GM23248 (cell line): ENCODE results near the gene SEMA3B. TPM values are rescaled to one million over a fixed set of nuclear protein-coding genes. Genes with fewer than 3 reads are reported as not detected.
A peak's percentile ranks its signal among the peaks of the same experiment; 100 is the strongest.

ENCODE experiments used
- DNase-seq: peaks from one replicate; pipeline ENCODE4 v3.0.0-alpha.2; 2015
- H2AFZ ChIP-seq: fragments of 200-600 bp; sonication (generic); 2 replicates; pipeline ENCODE4 v1.6.1; 2016; ENCODE audit warnings: antibody characterized with exemption
- H3F3A ChIP-seq: fragments of 200-600 bp; sonication (generic); 2 replicates; pipeline ENCODE4 v1.6.1; 2016; ENCODE audit warnings: mild to moderate bottlenecking, antibody characterized with exemption, mixed run types; ENCODE audit not compliant: insufficient read depth
- H3K27ac ChIP-seq: fragments of 200-600 bp; sonication (generic); 2 replicates; pipeline ENCODE4 v1.5.1; 2016; ENCODE audit warnings: mild to moderate bottlenecking
- H3K27me3 ChIP-seq: fragments of 200-600 bp; sonication (generic); replicated peaks from 2 replicates; pipeline ENCODE4 v1.6.1; 2016; ENCODE audit warnings: mild to moderate bottlenecking; ENCODE audit not compliant: insufficient read depth
- H3K36me3 ChIP-seq: fragments of 200-600 bp; sonication (generic); 2 replicates; pipeline ENCODE4 v1.6.1; 2016; ENCODE audit warnings: low read depth, mild to moderate bottlenecking
- H3K4me1 ChIP-seq: fragments of 200-600 bp; sonication (generic); 2 replicates; pipeline ENCODE4 v1.6.1; 2016; ENCODE audit warnings: mild to moderate bottlenecking; ENCODE audit not compliant: insufficient read depth
- H3K4me2 ChIP-seq: fragments of 200-600 bp; sonication (generic); one replicate; pipeline ENCODE4 v1.6.1; 2016; ENCODE audit warnings: mild to moderate bottlenecking; ENCODE audit not compliant: unreplicated experiment
- H3K4me3 ChIP-seq: fragments of 200-600 bp; sonication (generic); 2 replicates; pipeline ENCODE4 v1.5.1; 2016; ENCODE audit warnings: mild to moderate bottlenecking
- H3K79me2 ChIP-seq: fragments of 200-600 bp; sonication (generic); 2 replicates; pipeline ENCODE4 v1.6.1; 2016; ENCODE audit warnings: mild to moderate bottlenecking; ENCODE audit not compliant: insufficient read depth
- H3K9ac ChIP-seq: fragments of 200-600 bp; sonication (generic); 2 replicates; pipeline ENCODE4 v1.6.1; 2016; ENCODE audit warnings: mild to moderate bottlenecking
- H3K9me2 ChIP-seq: fragments of 200-600 bp; sonication (generic); 2 replicates; pipeline ENCODE4 v1.6.1; 2016; ENCODE audit warnings: mixed run types, mild to moderate bottlenecking, moderate library complexity; ENCODE audit not compliant: insufficient read depth
- H3K9me3 ChIP-seq: fragments of 200-600 bp; sonication (generic); one replicate; pipeline ENCODE4 v1.6.1; 2017; ENCODE audit warnings: low read depth
- H4K20me1 ChIP-seq: fragments of 200-600 bp; sonication (generic); 2 replicates; pipeline ENCODE4 v1.6.0; 2016; ENCODE audit not compliant: insufficient read depth
- EZH2 ChIP-seq: fragments of 200-600 bp; sonication (generic); IDR thresholded peaks from 2 replicates; pipeline ENCODE4 v1.6.1; 2018; ENCODE audit warnings: antibody characterized with exemption, mild to moderate bottlenecking; ENCODE audit not compliant: insufficient read depth, poor library complexity, severe bottlenecking
- EZH2phosphoT487 ChIP-seq: fragments of 200-600 bp; sonication (generic); IDR thresholded peaks from 2 replicates; pipeline ENCODE4 v1.6.1; 2018; ENCODE audit warnings: antibody characterized with exemption, moderate library complexity, mild to moderate bottlenecking, low read depth; ENCODE audit not compliant: insufficient read depth
- WGBS, 2 experiments: methylation state at CpG; one replicate each; pipeline ENCODE4 v1.1.6; 2015 to 2017; ENCODE audit warnings: low lambda C conversion rate in 2 of 2, low coverage in 1 of 2; ENCODE audit errors: missing lambda C conversion rate in 2 of 2; 5-methylcytosine and 5-hydroxymethylcytosine counted together
- in situ Hi-C: fragments of 300-500 bp; cut with MboI; formaldehyde crosslinking; loops from 2 replicates; pipeline ENCODE4 v1.15.0; 2020
- microRNA-seq: library from miRNA; unstranded; fragments of <30 nt; microRNA quantifications from one replicate; pipeline ENCODE4, GENCODE V29; 2016; ENCODE audit warnings: borderline number of aligned reads
- polyA plus RNA-seq: library from polyadenylated mRNA; unstranded; fragments of >200 nt; fragmentation: Nextera tagmentation; extraction: Ambion mirVana; gene quantifications from 2 replicates; pipeline ENCODE4 v1.2.1, GENCODE V29; 2016
- small RNA-seq: library from RNA; depleted of rRNA; stranded (forward); fragments of <200 nt; gene quantifications from one replicate; pipeline ENCODE3, GENCODE V24; 2014; ENCODE audit warnings: low read depth, low replicate concordance
- total RNA-seq: library from RNA; depleted of rRNA; stranded (reverse); fragments of >200 nt; shearing (Covaris generic); gene quantifications from 2 replicates; pipeline ENCODE4 v1.2.3, GENCODE V29; 2014; rRNA removed

The SEMA3B gene
- total and polyA plus RNA-seq, 2 experiments from 2014 or later = 7.6 to 8.8 TPM

DNA sequence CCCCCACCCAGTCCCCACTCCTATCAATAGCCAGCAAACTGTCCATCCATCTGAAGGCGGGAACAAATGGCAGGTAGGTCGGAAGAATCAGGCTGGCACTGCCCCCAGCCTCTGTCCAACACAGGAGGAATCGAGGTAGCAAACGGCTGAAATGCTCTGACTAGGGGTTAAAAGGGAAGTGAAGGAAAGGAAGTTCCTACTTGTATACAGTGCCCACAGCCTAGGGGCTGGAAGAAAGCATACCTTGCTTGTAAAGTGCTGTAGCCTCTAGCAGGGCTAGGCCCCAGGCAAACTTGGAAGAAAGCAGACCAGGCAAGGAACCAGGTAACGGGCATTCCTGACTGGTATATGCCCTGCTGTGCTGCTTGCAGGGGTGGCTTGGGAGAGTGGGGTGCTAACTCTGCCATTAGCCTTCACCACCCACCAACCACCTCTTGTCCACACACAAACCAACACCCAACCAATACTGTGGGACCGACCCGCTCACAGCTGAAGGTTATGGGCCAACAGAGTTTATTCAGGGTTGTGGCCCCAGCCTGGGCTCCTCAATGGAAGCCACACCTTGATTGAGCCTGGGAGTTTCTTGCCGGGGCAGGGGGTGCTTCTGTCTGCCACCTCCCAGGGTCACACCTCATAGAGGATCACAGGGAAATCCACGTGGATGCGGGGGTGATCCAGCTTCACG, 56.7 kb downstream of the SEMA3B start:
- DNase-seq = no peak
- no peak overlapping the region for H3K4me2 ChIP-seq
- H3K9me3 ChIP-seq = no peaks in the 10 kb centered on the region
- H4K20me1 ChIP-seq = no peaks in the 10 kb centered on the region
- H3K4me1 ChIP-seq = peaks cover 21% of the 10 kb centered on the region
- H3K79me2 ChIP-seq = peaks cover 22% of the 10 kb centered on the region
- H3K9me2 ChIP-seq = no peaks in the 10 kb centered on the region
- H2AFZ ChIP-seq = no peak overlapping the region
- TF ChIP-seq EZH2phosphoT487 (no peak), EZH2 (no peak)
- no peak overlapping the region for H3K27ac ChIP-seq
- no peak overlapping the region for H3K4me3 ChIP-seq
- peaks cover 24% of the 10 kb centered on the region for H3F3A ChIP-seq
- in situ Hi-C loops = no loop called here
- no peaks in the 10 kb centered on the region for H3K27me3 ChIP-seq
- peaks cover 16% of the 10 kb centered on the region for H3K36me3 ChIP-seq
- WGBS, 2 experiments = 76 to 87% methylated on average over 11 of the region's 11 CpGs
- no peak overlapping the region for H3K9ac ChIP-seq

DNA sequence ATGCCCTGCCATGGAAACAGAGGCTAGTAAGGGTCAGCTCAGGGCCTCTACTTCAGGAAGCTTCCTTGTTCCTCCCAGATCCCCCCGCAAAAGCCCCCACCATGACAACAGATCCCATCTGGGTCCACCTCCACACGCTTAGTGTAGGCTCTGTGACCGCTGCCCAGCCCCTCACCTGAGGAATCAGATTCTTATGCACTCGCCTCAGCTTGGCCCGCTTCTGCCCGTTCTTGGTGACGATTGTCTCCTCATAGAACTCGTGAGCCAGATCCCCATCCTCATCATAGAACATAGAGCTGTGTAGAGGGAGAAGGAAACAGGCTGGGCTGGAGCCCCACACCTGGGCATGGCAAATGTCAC, 57.2 kb downstream of the SEMA3B start:
- no peak for TF ChIP-seq EZH2phosphoT487
- no peak for TF ChIP-seq EZH2
- no peak overlapping the region; the same call in 1 of the 2 replicates for H3K9ac ChIP-seq
- no peak overlapping the region for H3K27ac ChIP-seq
- H3K36me3 ChIP-seq = peaks cover 21% of the 10 kb centered on the region
- H4K20me1 ChIP-seq = no peaks in the 10 kb centered on the region
- H3K4me1 ChIP-seq = peaks cover 21% of the 10 kb centered on the region
- H3K27me3 ChIP-seq = no peaks in the 10 kb centered on the region
- H3K9me2 ChIP-seq = no peaks in the 10 kb centered on the region
- peaks cover 27% of the 10 kb centered on the region for H3K79me2 ChIP-seq
- no peak for DNase-seq
- 96 to 99% methylated on average over 8 of the region's 8 CpGs for WGBS, 2 experiments
- in situ Hi-C loops = no loop called here
- H2AFZ ChIP-seq = no peak overlapping the region
- no peaks in the 10 kb centered on the region for H3K9me3 ChIP-seq
- no peak overlapping the region for H3K4me2 ChIP-seq
- peaks cover 29% of the 10 kb centered on the region for H3F3A ChIP-seq
- no peak overlapping the region for H3K4me3 ChIP-seq

DNA sequence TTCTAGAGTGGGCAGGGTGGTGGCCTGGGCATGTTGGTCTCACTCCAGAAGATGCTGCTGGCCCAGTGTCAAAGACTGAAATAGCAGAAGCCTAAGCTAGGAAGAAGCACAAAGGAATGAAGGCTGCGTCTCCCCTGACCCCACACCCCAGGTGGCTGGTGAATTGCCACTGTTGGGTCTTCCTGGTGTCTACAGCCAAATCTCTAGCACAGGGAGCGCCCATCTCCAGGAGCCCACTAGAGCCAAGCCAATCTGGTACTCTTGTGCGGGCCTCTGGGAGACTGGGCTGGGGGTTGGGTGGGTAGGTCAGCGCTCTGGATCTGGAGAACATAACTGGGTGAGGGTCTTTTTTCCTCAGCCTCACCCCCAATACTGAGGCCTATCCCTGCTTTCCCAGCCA, 58.2 kb downstream of the SEMA3B start:
- Histone ChIP-seq H3K4me3 (peak overlapping the region; percentile 82), H2AFZ (no peak overlapping the region), H3F3A (peaks cover 31% of the 10 kb centered on the region), H3K36me3 (peaks cover 23% of the 10 kb centered on the region), H3K27ac (0 out of 2 replicates have a peak overlapping the region, but pooled peaks have one; percentile 76), H3K9me2 (no peaks in the 10 kb centered on the region), H3K9ac (peak overlapping the region; percentile 88), H3K27me3 (no peaks in the 10 kb centered on the region), H3K79me2 (peaks cover 37% of the 10 kb centered on the region), H4K20me1 (no peaks in the 10 kb centered on the region), H3K4me1 (peaks cover 17% of the 10 kb centered on the region), H3K4me2 (peak overlapping the region; percentile 79), H3K9me3 (no peaks in the 10 kb centered on the region)
- no peak for DNase-seq
- 51 to 52% methylated on average over 4 of the region's 4 CpGs for WGBS, 2 experiments
- TF ChIP-seq EZH2phosphoT487 (no peak), EZH2 (no peak)
- in situ Hi-C loops = no loop called here

Small RNAs within 50 kb of the gene (microRNA-seq; reads per million reads assigned to microRNA genes)
- gene MIR5787 = not detected

Small RNAs within 50 kb of the gene (small RNA-seq; reads per million reads assigned to genes)
- gene MIR5787 = not detected

Other genes with a start within 250 kb of the SEMA3B start
- gene RBM5, start 180.2 kb upstream of the SEMA3B start, total RNA-seq = 86.1 and 152 TPM in 2 replicates
- 44.5 and 55.0 TPM in 2 replicates for gene RBM5, start 180.2 kb upstream of the SEMA3B start, polyA plus RNA-seq
- gene SEMA3F, start 113.8 kb upstream of the SEMA3B start, total RNA-seq = 3.2 and 3.5 TPM in 2 replicates
- gene SEMA3F, start 113.8 kb upstream of the SEMA3B start, polyA plus RNA-seq = 0.25 and 0.54 TPM in 2 replicates
- not detected in 2 replicates for gene GNAT1, start 77.5 kb upstream of the SEMA3B start, total RNA-seq
- gene GNAT1, start 77.5 kb upstream of the SEMA3B start, polyA plus RNA-seq = not detected in 2 replicates
- gene SLC38A3, start 63.9 kb upstream of the SEMA3B start, total RNA-seq = under 0.01 TPM in 1 of 2 replicates, not detected in the other
- 0.36 and 0.93 TPM in 2 replicates for gene SLC38A3, start 63.9 kb upstream of the SEMA3B start, polyA plus RNA-seq
- gene GNAI2, start 32.9 kb upstream of the SEMA3B start, total RNA-seq = 393 and 427 TPM in 2 replicates
- gene GNAI2, start 32.9 kb upstream of the SEMA3B start, polyA plus RNA-seq = 424 and 426 TPM in 2 replicates
- gene LSMEM2, start 9.9 kb downstream of the SEMA3B start, total RNA-seq = not detected in 2 replicates
- not detected in 2 replicates for gene LSMEM2, start 9.9 kb downstream of the SEMA3B start, polyA plus RNA-seq
- 86.6 and 90.2 TPM in 2 replicates for gene IFRD2, start 23.3 kb downstream of the SEMA3B start, total RNA-seq
- 85.4 and 90.6 TPM in 2 replicates for gene IFRD2, start 23.3 kb downstream of the SEMA3B start, polyA plus RNA-seq
- gene HYAL3, start 30.3 kb downstream of the SEMA3B start, total RNA-seq = 3.0 and 9.6 TPM in 2 replicates
- gene HYAL3, start 30.3 kb downstream of the SEMA3B start, polyA plus RNA-seq = 5.7 and 7.6 TPM in 2 replicates
- 7.8 and 10.2 TPM in 2 replicates for gene NAA80, start 30.3 kb downstream of the SEMA3B start, total RNA-seq
- 10.8 and 11.1 TPM in 2 replicates for gene NAA80, start 30.3 kb downstream of the SEMA3B start, polyA plus RNA-seq
- 0.51 TPM in 1 of 2 replicates, not detected in the other for gene HYAL1, start 34.4 kb downstream of the SEMA3B start, total RNA-seq
- 0.09 and 0.20 TPM in 2 replicates for gene HYAL1, start 34.4 kb downstream of the SEMA3B start, polyA plus RNA-seq
- gene HYAL2, start 53.6 kb downstream of the SEMA3B start, total RNA-seq = 47.8 and 48.0 TPM in 2 replicates
- gene HYAL2, start 53.6 kb downstream of the SEMA3B start, polyA plus RNA-seq = 33.6 and 35.8 TPM in 2 replicates
- gene TUSC2, start 59.1 kb downstream of the SEMA3B start, total RNA-seq = 14.3 and 32.5 TPM in 2 replicates
- 45.7 and 46.5 TPM in 2 replicates for gene TUSC2, start 59.1 kb downstream of the SEMA3B start, polyA plus RNA-seq
- gene RASSF1, start 71.7 kb downstream of the SEMA3B start, total RNA-seq = 57.5 and 68.7 TPM in 2 replicates
- gene RASSF1, start 71.7 kb downstream of the SEMA3B start, polyA plus RNA-seq = 56.4 and 59.0 TPM in 2 replicates
- 1.5 TPM in 1 of 2 replicates, not detected in the other for gene ZMYND10, start 76.6 kb downstream of the SEMA3B start, total RNA-seq
- 0.61 and 0.90 TPM in 2 replicates for gene ZMYND10, start 76.6 kb downstream of the SEMA3B start, polyA plus RNA-seq
- gene NPRL2, start 81.6 kb downstream of the SEMA3B start, total RNA-seq = 17.9 and 20.2 TPM in 2 replicates
- gene NPRL2, start 81.6 kb downstream of the SEMA3B start, polyA plus RNA-seq = 22.9 and 28.9 TPM in 2 replicates
- 29.0 and 37.7 TPM in 2 replicates for gene CYB561D2, start 81.7 kb downstream of the SEMA3B start, total RNA-seq
- 28.3 and 31.5 TPM in 2 replicates for gene CYB561D2, start 81.7 kb downstream of the SEMA3B start, polyA plus RNA-seq
- gene TMEM115, start 90.4 kb downstream of the SEMA3B start, total RNA-seq = 68.4 and 95.4 TPM in 2 replicates
- gene TMEM115, start 90.4 kb downstream of the SEMA3B start, polyA plus RNA-seq = 73.1 and 78.1 TPM in 2 replicates
- not detected in 2 replicates for gene CACNA2D2, start 234.5 kb downstream of the SEMA3B start, total RNA-seq
- not detected in 2 replicates for gene CACNA2D2, start 234.5 kb downstream of the SEMA3B start, polyA plus RNA-seq